A549 treated with GW870086 at 1 μM for 4 hours (cell line): ENCODE measurements around the gene WDFY2. TPM values are rescaled to one million over a fixed set of nuclear protein-coding genes. Genes with fewer than 3 reads are reported as not detected.

Experiments used
- total RNA-seq: library from RNA; stranded (reverse); fragments of 200-300 nt; extraction: Qiagen RNA extraction; gene quantifications from 5 replicates; pipeline ENCODE4 v1.2.3, GENCODE V29; 2022; ENCODE audit warnings: low read depth

WDFY2 gene, protein sequence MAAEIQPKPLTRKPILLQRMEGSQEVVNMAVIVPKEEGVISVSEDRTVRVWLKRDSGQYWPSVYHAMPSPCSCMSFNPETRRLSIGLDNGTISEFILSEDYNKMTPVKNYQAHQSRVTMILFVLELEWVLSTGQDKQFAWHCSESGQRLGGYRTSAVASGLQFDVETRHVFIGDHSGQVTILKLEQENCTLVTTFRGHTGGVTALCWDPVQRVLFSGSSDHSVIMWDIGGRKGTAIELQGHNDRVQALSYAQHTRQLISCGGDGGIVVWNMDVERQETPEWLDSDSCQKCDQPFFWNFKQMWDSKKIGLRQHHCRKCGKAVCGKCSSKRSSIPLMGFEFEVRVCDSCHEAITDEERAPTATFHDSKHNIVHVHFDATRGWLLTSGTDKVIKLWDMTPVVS
- 2.8 to 4.2 TPM (median 4.0 TPM) in 5 replicates for total RNA-seq

DNA sequence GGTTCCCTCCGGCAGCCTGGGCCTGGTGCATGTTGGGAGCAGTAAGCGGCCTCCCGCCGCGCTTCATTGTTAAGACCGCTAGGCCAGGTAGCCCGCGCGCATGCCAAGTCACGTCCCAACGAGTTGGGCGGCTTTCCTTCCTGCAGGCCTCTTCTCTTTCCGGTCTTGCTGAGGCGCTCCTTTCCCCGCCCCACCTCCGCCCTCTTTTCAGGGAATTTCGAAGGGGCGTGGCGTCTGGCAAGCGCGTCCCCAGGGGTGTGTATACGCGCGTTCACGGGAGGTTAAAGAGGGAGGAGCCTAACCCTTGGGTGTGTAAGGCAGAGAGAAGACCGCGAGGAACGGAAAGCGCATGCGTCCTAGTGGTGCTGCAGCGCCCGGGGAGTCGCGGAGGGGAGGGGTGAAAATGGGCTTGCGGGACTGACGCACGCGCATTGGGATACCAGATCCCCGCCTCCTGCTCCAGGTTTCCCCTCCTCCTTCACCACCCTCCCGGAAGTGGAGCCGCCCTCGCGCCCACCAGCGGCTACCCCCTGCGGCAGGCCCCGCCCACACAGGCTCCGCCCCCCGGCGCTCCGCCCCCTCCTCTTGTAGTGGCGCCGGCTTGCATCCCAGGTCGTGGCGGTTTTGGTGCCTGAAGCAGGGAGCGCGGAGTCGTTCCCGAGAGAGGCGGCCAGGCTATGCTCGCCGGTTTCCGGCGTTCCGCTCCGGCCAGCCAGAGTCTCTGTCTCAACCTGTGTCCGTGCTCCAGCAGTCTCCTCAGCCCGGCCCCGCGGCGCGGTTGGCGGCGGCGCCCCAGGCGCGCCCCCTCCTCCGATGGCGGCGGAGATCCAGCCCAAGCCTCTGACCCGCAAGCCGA lies at the start of gene WDFY2:
WDFY2 (plus strand) TSS at position 588 of the 856 bp plus-strand sequence; CDS start at position 814, 226 bp downstream.

DNA sequence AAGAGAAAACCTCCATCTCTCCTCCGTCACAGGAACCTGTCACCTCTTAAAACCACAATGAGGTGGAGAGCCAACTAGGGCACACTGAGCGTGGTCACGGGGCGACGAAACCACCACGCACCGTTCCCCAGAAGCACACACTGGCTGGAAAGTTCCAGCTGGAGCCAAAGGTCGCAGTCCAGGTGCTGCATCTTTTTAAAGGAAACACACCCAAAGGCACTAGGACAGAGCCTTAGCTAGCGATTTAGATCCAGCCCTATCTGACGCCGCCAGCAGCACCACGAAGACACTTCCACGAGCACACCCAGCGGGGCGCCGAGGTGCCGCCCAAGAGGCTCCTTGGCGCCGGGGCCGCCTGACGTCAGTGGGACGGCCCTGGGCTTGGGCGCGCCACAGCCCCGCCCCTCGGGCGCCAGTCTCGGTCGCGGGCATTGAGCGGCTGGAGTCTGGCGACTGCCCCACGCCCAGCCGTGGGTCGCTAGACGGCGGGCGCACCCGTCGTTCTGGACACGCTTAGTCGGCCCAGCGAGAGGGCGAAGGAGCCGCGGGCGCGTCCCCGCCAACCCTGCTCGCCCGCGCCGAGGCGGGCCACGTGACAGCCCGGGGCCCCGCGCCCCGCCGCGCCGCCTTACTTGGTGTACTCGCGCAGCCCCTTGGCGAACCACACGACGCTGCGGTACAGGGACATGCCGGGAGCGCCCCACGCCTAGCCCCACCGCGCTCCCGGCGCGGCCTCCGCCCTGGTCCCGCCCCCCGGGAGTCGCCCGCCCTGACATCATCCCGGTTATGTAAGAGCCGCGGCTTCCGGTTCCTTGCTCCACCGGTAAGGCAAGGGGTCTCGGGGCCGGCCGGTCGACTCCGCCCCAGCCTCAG lies 219.4 kb downstream of the WDFY2 start, which contains the start of gene DHRS12:
DHRS12 (minus strand) TSS at position 742 of the 873 bp plus-strand sequence. CDS start 4,504 bp downstream, outside the sequence.

Other genes starting within 250 kb of the WDFY2 start
- gene SERPINE3, start 244.8 kb upstream of the WDFY2 start, total RNA-seq = not detected in 5 replicates
- gene INTS6, start 131.4 kb upstream of the WDFY2 start, total RNA-seq = 10.6 to 12.0 TPM (median 11.4 TPM) in 5 replicates
- 4.9 to 6.9 TPM (median 5.7 TPM) in 5 replicates for gene DHRS12, start 219.7 kb downstream of the WDFY2 start, total RNA-seq